Hepatic stellate cell (primary cell): ENCODE results near the gene FAM204A.

Experiments
- DNase-seq: peaks from one replicate; pipeline ENCODE4 v3.0.0; 2011; ENCODE audit warnings: low spot score

Gene FAM204A

GRCh38 chr10:118332236-118332635 lies 9.9 kb downstream of the FAM204A start:
- DNase-seq: no peak

- DNase-seq: no peak
Measured at GRCh38 chr10:118330295-118331076, 11.6 kb downstream of the FAM204A start.

DNA sequence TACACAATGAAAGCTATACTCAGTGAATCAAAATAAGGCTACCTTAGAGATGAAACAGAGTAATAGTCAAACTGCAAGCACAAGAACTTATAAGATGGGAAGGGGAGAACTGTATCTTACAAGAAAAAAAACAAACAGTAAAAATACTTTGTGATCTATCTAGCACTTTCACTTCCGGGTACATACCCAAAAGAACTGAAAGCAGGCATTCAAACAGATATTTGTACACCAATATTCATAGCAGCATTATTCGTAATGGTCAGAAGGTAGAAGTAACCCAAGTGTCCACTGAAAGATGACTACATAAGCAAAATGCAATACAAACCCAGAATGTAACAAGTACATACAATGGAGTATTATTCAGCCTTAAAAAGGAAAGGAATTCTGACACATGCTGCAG lies 18.0 kb downstream of the FAM204A start:
- DNase-seq: no peak

GRCh38 chr10:118321724-118322575 lies 20.2 kb downstream of the FAM204A start:
- DNase-seq: no peak

DNA sequence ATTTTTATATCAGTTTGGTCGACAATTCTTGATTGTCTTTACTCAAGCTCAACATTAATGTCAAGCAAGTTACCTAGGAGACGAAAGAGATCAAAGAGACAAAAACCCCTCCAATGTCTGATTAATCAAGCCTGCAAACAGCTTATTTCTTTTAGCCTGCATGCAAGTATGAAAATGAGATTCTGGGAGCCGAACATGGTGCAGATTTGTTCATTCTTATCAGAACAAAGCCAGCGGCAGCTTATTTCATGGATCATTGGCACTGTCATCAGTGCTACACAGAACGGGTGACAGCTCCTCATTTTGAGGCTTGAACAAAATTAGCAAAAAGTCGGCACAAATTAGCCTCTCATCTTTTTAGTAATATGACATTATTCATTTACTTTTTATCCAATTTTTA lies 26.5 kb downstream of the FAM204A start:
- no peak for DNase-seq

GRCh38 chr10:118314882-118315281 lies 27.2 kb downstream of the FAM204A start:
- no peak for DNase-seq

- DNase-seq: no peak
Measured at GRCh38 chr10:118311505-118311904, 30.6 kb downstream of the FAM204A start.

GRCh38 chr10:118310822-118311221 lies 31.3 kb downstream of the FAM204A start:
- peak; percentile 8 for DNase-seq

- no peak for DNase-seq
Measured at GRCh38 chr10:118309911-118310310, 32.2 kb downstream of the FAM204A start.

DNA sequence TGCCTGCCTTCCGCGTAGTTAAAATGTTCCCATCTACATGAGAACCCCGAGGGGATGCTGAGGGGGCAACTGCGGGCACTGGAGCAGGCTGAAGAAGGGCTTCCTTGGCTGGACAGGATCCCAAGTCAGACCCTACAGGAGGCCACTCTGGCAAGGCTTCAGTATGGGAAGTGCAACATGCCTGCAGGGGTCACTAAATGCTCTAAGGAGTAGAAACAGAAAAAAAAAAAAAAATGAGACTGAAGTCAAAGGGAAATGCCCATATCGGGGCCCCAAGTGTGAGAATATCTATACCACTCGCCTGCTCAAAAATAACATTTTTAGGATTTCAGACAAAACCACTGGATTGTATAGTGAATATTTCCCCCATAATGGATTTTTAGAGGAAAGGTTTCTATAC lies 33.5 kb downstream of the FAM204A start:
- no peak for DNase-seq

DNA sequence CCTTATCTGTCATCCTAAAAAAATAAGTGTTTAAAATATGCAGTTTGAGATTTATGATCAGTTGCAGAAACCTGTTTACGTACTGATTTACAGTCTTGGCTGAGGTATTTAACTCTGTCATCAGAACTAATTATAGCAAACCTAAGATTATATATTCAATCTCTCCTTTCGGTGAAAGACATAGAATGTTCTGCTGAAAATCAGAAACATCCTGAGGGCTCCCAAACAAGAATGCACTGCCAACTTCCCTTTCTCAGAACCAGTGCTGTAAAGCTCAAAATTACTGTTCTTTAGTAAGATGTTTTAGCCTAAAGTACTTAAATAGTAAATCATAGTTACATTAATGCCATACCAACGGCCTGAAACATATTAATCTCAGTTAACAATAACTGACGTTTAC lies 34.3 kb downstream of the FAM204A start:
- no peak for DNase-seq

- DNase-seq: no peak
Measured at GRCh38 chr10:118307220-118307619, 34.9 kb downstream of the FAM204A start.

- no peak for DNase-seq
Measured at GRCh38 chr10:118305730-118306129, 36.4 kb downstream of the FAM204A start.

- no peak for DNase-seq
Measured at GRCh38 chr10:118304521-118304920, 37.6 kb downstream of the FAM204A start.

GRCh38 chr10:118301211-118301610 lies 40.9 kb downstream of the FAM204A start:
- no peak for DNase-seq

DNA sequence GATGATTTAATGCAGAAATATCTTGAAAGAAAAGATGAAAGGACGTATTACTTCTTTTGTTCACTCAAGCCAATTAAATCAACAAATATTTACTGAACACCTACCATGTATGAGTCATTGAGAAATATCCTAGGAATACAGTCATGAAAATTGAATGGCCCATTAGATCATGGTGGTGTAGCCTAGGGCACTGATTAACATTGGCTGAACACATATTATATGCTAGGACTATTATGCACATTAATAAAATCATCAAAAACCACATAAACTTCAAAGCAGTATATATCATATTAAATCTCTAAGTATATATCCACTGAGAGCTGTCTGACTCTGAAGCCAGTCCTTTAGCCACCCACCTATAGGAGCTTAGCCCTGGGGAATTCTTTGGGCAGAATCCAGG lies 41.8 kb downstream of the FAM204A start:
- DNase-seq: no peak

GRCh38 chr10:118298787-118299186 lies 43.3 kb downstream of the FAM204A start:
- no peak for DNase-seq

GRCh38 chr10:118291122-118291521 lies 51.0 kb downstream of the FAM204A start:
- DNase-seq: no peak

GRCh38 chr10:118290471-118290995 lies 51.6 kb downstream of the FAM204A start:
- DNase-seq: no peak

- DNase-seq: no peak
Measured at GRCh38 chr10:118287076-118287806, 54.9 kb downstream of the FAM204A start.

- no peak for DNase-seq
Measured at GRCh38 chr10:118286051-118286838, 55.9 kb downstream of the FAM204A start.

- no peak for DNase-seq
Measured at GRCh38 chr10:118282670-118283069, 59.5 kb downstream of the FAM204A start.
